Activated CD8-positive, alpha-beta memory T cell treated with anti-CD3 and anti-CD28 coated beads for 36 hours (primary cell): Measurements from ENCODE around the gene RHAG. TPM values are rescaled to one million over a fixed set of nuclear protein-coding genes. Genes with fewer than 3 reads are reported as not detected.

Experiments used
- CTCF ChIA-PET: fragments of 350-600 bp; sonication (Branson Sonifier 250); formaldehyde crosslinking; loops from one replicate; lab custom pipeline; 2021; ENCODE audit warnings: antibody characterized with exemption; lab: Charles Lee
- POLR2A ChIA-PET: fragments of 350-600 bp; sonication (Branson Sonifier 250); formaldehyde crosslinking; loops from one replicate; lab custom pipeline; 2021; ENCODE audit warnings: antibody characterized with exemption; lab: Charles Lee
- total RNA-seq, 2 experiments: library from RNA; stranded (reverse); gene quantifications; one replicate each; pipeline ENCODE4 v1.2.3, GENCODE V29; 2021

Gene RHAG
- total RNA-seq, 2 experiments from 2014 or later = not detected

DNA sequence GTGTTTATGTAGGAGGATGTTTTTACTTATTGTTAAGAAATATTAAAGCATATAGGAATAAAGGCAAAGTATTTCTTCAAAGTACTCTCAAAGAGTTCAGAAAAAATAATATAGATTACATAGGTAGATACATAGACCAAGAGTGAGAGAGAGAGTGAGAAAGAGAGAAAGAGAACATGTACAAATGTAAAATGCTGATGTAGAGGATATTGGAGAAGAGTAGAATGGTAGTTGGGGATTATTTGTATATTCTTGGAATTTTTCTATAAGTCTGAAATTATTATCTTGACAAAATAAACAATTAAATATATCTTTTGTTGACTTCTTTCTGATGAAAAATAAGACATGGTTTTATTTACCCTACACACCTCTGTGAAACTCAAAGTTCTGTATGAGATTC, 57.0 kb downstream of the RHAG start:
- ChIA-PET CTCF (no interaction called here), POLR2A (no interaction called here)

DNA sequence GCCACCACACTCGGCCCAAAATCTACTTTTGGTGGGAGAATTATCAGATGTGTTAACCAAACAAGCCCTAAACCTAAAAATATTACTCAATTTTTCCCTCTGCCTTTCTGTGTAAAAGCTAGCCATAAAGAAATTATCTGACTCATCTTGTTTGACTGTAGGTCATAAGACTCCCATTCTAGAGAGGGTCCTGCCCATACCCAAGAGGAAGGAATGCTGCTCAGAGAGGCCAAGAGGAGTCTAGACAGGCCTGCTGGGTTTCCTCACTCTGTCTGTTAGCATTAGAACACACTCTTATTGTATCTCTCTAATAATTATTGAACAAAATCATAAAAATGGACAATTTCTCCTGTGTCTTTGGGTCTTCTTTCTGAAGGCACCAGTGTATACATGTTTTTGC, 60.0 kb downstream of the RHAG start:
- CTCF ChIA-PET = no interaction called here
- POLR2A ChIA-PET = no interaction called here

DNA sequence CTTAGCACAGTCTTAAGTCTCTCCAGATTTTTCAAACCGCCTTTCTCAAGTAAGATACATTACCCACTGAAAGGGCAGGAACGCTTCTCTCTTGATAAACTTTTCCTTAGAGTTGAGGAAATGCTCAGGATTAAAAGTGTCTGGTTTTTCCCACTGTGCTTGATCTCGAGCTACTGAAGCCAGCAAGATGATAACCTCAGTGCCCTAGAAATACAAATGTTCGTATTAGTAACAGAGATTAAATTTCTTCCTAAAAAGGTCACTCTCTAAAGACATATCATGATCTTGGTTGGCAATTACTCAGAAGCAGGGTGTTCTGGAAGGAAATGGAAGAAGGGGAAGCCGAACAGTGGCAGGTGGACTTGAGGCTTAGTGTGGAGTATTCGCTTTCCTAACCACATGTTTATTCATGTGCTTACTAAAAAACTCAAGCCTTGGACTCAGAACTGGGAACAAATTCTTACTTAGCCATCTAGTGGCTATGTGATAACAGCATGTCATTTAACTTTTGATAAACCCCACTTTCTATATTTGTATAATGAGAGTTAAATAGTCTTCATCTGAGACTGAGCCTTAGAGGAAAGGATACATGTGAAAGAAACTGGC, 66.1 kb downstream of the RHAG start:
- ChIA-PET CTCF (no interaction called here), POLR2A (no interaction called here)

GRCh38 chr6:49565855-49566254, 70.8 kb downstream of the RHAG start:
- POLR2A ChIA-PET = no interaction called here
- CTCF ChIA-PET = no interaction called here

DNA sequence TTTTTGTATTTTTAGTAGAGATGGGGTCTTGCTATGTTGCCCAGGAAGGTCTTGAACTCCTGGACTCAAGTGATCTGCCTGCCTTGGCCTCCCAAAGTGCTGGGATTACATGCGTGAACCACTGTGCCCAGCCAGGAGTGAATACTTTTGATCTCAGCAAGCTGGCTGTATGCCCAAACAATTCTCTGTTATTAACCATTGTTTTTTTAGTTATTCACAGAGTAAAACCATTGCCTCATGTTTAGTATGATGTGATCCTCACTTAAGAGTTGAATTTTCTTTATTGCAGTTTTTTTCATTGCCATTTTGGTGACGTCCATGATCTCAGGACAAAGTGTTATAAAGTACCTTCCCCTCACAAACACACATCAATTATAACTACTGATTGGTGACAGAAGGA, 71.4 kb downstream of the RHAG start:
- POLR2A ChIA-PET = no interaction called here
- CTCF ChIA-PET = no interaction called here

GRCh38 chr6:49564552-49564951, 72.1 kb downstream of the RHAG start:
- ChIA-PET POLR2A (no interaction called here), CTCF (no interaction called here)

DNA sequence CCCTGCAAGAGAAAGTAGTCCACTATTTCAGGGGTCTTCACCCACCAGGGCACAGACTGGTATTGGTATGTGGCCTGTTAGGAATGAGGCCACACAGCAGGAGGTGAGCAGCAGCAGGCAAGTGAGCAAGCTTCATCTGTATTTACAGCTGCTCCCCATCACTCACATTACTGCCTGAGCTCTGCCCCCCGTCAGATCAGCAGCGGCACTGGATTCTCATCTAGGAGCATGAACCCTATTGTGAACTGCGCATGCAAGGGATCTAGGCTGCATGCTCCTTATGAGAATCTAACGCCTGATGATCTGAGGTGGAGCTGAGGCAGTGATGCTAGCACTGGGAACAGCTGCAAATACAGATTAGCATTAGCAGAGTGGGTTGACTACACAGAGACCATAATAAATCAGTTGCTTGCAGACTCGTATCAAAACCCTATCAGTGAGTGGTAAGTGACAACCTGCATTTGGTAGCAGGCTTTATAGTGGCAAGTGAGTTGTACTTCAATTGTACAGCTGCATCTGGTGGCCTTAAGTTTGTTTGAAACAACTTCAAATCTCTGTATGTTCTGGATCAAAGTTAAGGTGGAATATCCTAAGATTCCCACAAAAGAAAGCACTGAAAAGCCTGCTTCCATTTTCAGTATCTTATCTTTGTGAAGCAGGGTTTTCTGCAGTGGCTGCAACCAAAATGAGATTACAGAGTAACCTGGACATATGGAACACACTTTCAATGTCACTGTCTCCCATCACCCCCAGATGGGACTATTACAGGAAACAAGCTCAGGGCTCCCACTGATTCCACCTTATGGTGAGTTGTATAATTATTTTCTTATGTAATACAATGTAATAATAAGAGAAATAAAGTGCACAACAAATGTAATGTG, 73.4 kb downstream of the RHAG start:
- ChIA-PET CTCF (no interaction called here), POLR2A (no interaction called here)

GRCh38 chr6:49558238-49558637, 78.4 kb downstream of the RHAG start:
- CTCF ChIA-PET = no interaction called here
- POLR2A ChIA-PET = no interaction called here

DNA sequence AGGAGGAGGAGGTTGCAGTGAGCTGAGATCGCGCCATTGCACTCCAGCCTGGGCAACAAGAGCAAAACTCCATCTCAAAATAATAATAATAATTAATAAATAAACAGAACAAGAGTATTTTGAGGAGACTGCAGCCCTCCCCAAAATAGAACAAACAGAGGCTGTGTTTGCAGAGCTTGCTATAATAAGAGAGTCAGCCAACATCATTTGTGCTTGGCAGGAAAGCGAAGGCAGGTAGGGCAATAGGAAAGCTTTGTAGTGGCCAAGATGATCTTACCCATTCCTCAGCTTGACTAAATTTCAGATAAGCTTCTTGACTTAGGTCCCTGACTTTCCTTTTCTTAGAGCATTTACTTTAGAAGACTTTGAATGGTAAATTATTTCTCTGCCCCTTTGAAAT, 79.5 kb downstream of the RHAG start:
- ChIA-PET POLR2A (no interaction called here), CTCF (no interaction called here)

GRCh38 chr6:49556429-49556837, 80.2 kb downstream of the RHAG start:
- ChIA-PET CTCF (no interaction called here), POLR2A (no interaction called here)

GRCh38 chr6:49555951-49556350, 80.7 kb downstream of the RHAG start:
- POLR2A ChIA-PET = no interaction called here

More at GRCh38 chr6:49555951-49556350, 80.7 kb downstream of the RHAG start:
- CTCF ChIA-PET = no interaction called here

Other genes with a start within 250 kb of the RHAG start
- 10 to 100 TPM; 11.4 to 11.5 TPM for gene MMUT, start 173.6 kb downstream of the RHAG start, total RNA-seq
- 10 to 100 TPM; 17.6 to 18.4 TPM for gene CENPQ, start 173.5 kb downstream of the RHAG start, total RNA-seq
- gene GLYATL3, start 136.9 kb downstream of the RHAG start, total RNA-seq = not detected
- gene C6orf141, start 86.2 kb downstream of the RHAG start, total RNA-seq = not detected
- not detected for gene CRISP2, start 76.7 kb upstream of the RHAG start, total RNA-seq
- not detected for gene CRISP3, start 107.5 kb upstream of the RHAG start, total RNA-seq
- not detected for gene PGK2, start 150.4 kb upstream of the RHAG start, total RNA-seq
- not detected for gene CRISP1, start 229.7 kb upstream of the RHAG start, total RNA-seq